Mesenteric fat pad (tissue), 1 donor: Measurements from ENCODE around the gene MGP. TPM values are rescaled to one million over a fixed set of nuclear protein-coding genes. Genes with fewer than 3 reads are reported as not detected.

Source experiments
- DNase-seq: peaks from one replicate; pipeline ENCODE4 v3.0.0-alpha.2; 2020; ENCODE audit warnings: low spot score
- total RNA-seq: library from RNA; stranded (reverse); fragmentation: NEBNext Ultra II Directional; extraction: Animal tissue kit (Norgen Biotek cat#: 25700); gene quantifications from one replicate; pipeline ENCODE4 v1.2.1, GENCODE V29; 2021
- donor health status: DM: yes; HTN: yes; CAD: no.

The MGP gene
- total RNA-seq, 1 donor from 2014 or later: 2,401 TPM

GRCh38 chr12:14903386-14904098 is 17.9 kb upstream of the MGP start:
- no peak for DNase-seq

GRCh38 chr12:14902465-14902864 is 16.8 kb upstream of the MGP start:
- no peak for DNase-seq

GRCh38 chr12:14901228-14901562 is 15.5 kb upstream of the MGP start:
- no peak for DNase-seq

GRCh38 chr12:14900521-14901227 is 15.0 kb upstream of the MGP start:
- no peak for DNase-seq

GRCh38 chr12:14896521-14897169 is 11.0 kb upstream of the MGP start:
- no peak for DNase-seq

GRCh38 chr12:14893506-14894250 is 8.0 kb upstream of the MGP start:
- DNase-seq: no peak

GRCh38 chr12:14892726-14893505 is 7.3 kb upstream of the MGP start:
- DNase-seq: no peak

GRCh38 chr12:14890701-14891100 is 5.0 kb upstream of the MGP start:
- DNase-seq: no peak

- DNase-seq: no peak
Measured at GRCh38 chr12:14886271-14886670, 617 bp upstream of the MGP start.

- DNase-seq: no peak
Measured at GRCh38 chr12:14884458-14884878, 1.2 kb downstream of the MGP start.

GRCh38 chr12:14883686-14884085 is 2.0 kb downstream of the MGP start:
- DNase-seq: no peak

GRCh38 chr12:14880890-14881453 is 4.7 kb downstream of the MGP start:
- DNase-seq: no peak

- no peak for DNase-seq
Measured at GRCh38 chr12:14879222-14879933, 6.3 kb downstream of the MGP start.

GRCh38 chr12:14878488-14878887 is 7.2 kb downstream of the MGP start:
- no peak for DNase-seq

- no peak for DNase-seq
Measured at GRCh38 chr12:14876833-14877232, 8.8 kb downstream of the MGP start.

- DNase-seq: no peak
Measured at GRCh38 chr12:14874882-14875281, 10.8 kb downstream of the MGP start.

- no peak for DNase-seq
Measured at GRCh38 chr12:14873440-14874185, 12.0 kb downstream of the MGP start.

GRCh38 chr12:14871886-14872285 is 13.8 kb downstream of the MGP start:
- DNase-seq: no peak

GRCh38 chr12:14871247-14871646 is 14.4 kb downstream of the MGP start:
- no peak for DNase-seq
